ENCODE results near the gene RGPD8. TPM values are rescaled to one million over a fixed set of nuclear protein-coding genes. Genes with fewer than 3 reads are reported as not detected.

Gene RGPD8
- total and polyA plus RNA-seq, 2 of the 8 experiments (the other 6 are each of a cell fraction or from before 2014, with no cell fraction given): 0.51 to 8.2 TPM

DNA sequence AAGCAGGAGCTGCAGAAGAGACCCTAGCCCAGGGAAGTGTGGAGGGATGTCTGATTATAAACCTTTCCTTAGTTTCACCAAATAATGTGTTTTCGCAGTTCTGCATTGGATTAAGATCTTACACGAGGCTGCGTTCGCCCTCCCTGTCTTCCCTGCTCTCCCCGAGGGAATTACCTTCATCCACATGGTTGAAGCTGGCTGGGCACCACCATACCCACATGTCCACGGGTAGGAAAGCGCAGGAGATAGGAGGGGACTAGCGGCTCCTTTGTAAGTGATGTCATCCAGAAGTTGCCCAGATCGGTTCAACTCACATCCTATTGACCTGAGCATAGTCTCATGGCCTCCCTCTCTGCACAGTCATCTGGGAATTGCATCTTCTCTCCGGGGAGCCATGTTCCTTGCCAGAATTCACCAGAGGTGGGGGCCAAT, 49.6 kb upstream of the RGPD8 start:
- peaks cover 11% of the 10 kb centered on the region for H3K23me2 ChIP-seq (ENCODE audit: low read depth, low read length)
- no peak overlapping the region for H4K8ac ChIP-seq (ENCODE audit: extremely low read depth, insufficient read depth, low read length)
- H3K23ac ChIP-seq (ENCODE audit: insufficient read length): no peak overlapping the region
- peaks cover 0 to 3% (median 0%) of the 10 kb centered on the region in 4 experiments; a peak in 1 of 8 replicates for H3K36me3 ChIP-seq (ENCODE audit: control insufficient read depth in 2 of 4, insufficient read depth in 4 of 4, low read length in 3 of 4)
- TF ChIP-seq SIN3A (conservative IDR thresholded peaks at IDR 0.05 in 1 of 2, IDR thresholded peaks at IDR 0.05 in 1 of 2; ENCODE audit: low read depth in 1 of 2, low read length in 2 of 2) (peak in 1 of 2 experiments; percentile 39; a peak in 1 of 4 replicates), CTBP2 (IDR thresholded peaks at IDR 0.05; ENCODE audit: borderline replicate concordance, insufficient read depth, insufficient read length, low read length) (no peak), SIRT6 (IDR thresholded peaks at IDR 0.05; ENCODE audit: low read length) (no peak), PHF8 (conservative IDR thresholded peaks at IDR 0.05; ENCODE audit: low read depth, low read length) (no peak; the same call in 1 of the 2 replicates), JUND (IDR thresholded peaks at IDR 0.05; ENCODE audit: low read length) (peak; percentile 22; the same call in 1 of the 2 replicates), POLR2A (IDR thresholded peaks at IDR 0.05; ENCODE audit: control extremely low read depth in 1 of 2, low read depth in 2 of 2, low read length in 2 of 2) (0 out of 3 replicates have a peak, but pooled peaks of 1 of the 2 experiments have one; percentile 16), SP4 (IDR thresholded peaks at IDR 0.05; ENCODE audit: low read length) (no peak), SRF (IDR thresholded peaks at IDR 0.05; ENCODE audit: low read depth, low read length) (no peak)
- TF ChIP-seq, protein P1, sequence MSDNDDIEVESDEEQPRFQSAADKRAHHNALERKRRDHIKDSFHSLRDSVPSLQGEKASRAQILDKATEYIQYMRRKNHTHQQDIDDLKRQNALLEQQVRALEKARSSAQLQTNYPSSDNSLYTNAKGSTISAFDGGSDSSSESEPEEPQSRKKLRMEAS (IDR thresholded peaks at IDR 0.05): peak; percentile 71
- no peaks in the 10 kb centered on the region for H4K20me1 ChIP-seq (replicated peaks in 1 of 2; ENCODE audit: control insufficient read depth in 1 of 2, insufficient read depth in 2 of 2, low read length in 2 of 2)
- H2BK5ac ChIP-seq (ENCODE audit: low read depth, low read length): no peak overlapping the region
- CTCF ChIA-PET (ENCODE audit: partially characterized antibody): interaction anchor here (1.2 to 1.6 kb wide), 3 partner anchors 9 to 14 kb away, joined by 4 to 5 read pairs (median 4); no protein-coding TSS in a partner anchor
- H4K91ac ChIP-seq (replicated peaks; ENCODE audit: insufficient read length, low read length): no peak overlapping the region
- peak overlapping the region; percentile 50 to 89 for H3K4me2 ChIP-seq (ENCODE audit: insufficient read depth in 1 of 2, low read depth in 2 of 2, low read length in 2 of 2)
- no peak overlapping the region for H3K18ac ChIP-seq (ENCODE audit: extremely low read depth, low read length)
- peaks cover 0 to 42% of the 10 kb centered on the region in 2 experiments; a peak in 3 of 4 replicates for H3K79me2 ChIP-seq (ENCODE audit: control insufficient read depth in 1 of 2, insufficient read depth in 2 of 2, low read length in 2 of 2)
- no peak overlapping the region for H2BK12ac ChIP-seq (ENCODE audit: low read depth, low read length)
- DNase-seq (ENCODE audit: low read depth in 1 of 2, low spot score in 2 of 2) (no peak), FAIRE-seq (no peak)
- no peak overlapping the region for H3K14ac ChIP-seq (ENCODE audit: insufficient read length)
- H2AFZ ChIP-seq (ENCODE audit: low read length): peak overlapping the region; percentile 14
- H3K9me3 ChIP-seq (ENCODE audit: insufficient read depth in 2 of 2, low read depth in 1 of 2, low read length in 1 of 2): no peaks in the 10 kb centered on the region
- POLR2A ChIA-PET (ENCODE audit: partially characterized antibody): interaction anchor here (1.1 to 1.6 kb wide), 2 partner anchors 10 to 26 kb away, joined by 3 to 4 read pairs; no protein-coding TSS in a partner anchor
- H3K27ac ChIP-seq (ENCODE audit: low read depth, low read length): no peak overlapping the region
- H3K9ac ChIP-seq (replicated peaks in 1 of 4; ENCODE audit: extremely low read depth in 1 of 4, low read depth in 3 of 4, low read length in 3 of 4): peak overlapping the region in 3 of 4 experiments; percentile 33 to 53 (median 42); a peak in 6 of 7 replicates
- H3K4me1 ChIP-seq (replicated peaks in 1 of 4; ENCODE audit: control insufficient read depth in 3 of 4, insufficient read depth in 4 of 4, low read length in 3 of 4): peaks cover 0 to 7% (median 4%) of the 10 kb centered on the region in 4 experiments; a peak in 5 of 7 replicates
- H3K56ac ChIP-seq (replicated peaks; ENCODE audit: insufficient read length, low read depth, low read length): no peak overlapping the region
- no peak overlapping the region for H3K4ac ChIP-seq (replicated peaks; ENCODE audit: insufficient read length, low read depth, low read length)
- no peak overlapping the region for H2BK20ac ChIP-seq (ENCODE audit: low read length)
- 0 out of 2 replicates have a peak, but pooled peaks cover 6% of the 10 kb centered on the region for H3K79me1 ChIP-seq (ENCODE audit: low read depth, low read length)
- H2BK15ac ChIP-seq (ENCODE audit: low read length): no peak overlapping the region
- WGBS, 2 experiments (ENCODE audit: extremely low coverage in 1 of 2, insufficient coverage in 1 of 2, insufficient read length in 1 of 2, insufficient replicate concordance in 2 of 2, low coverage in 1 of 2, low lambda C conversion rate in 2 of 2, missing lambda C conversion rate in 1 of 2): 19% methylated on average over 10 of the region's 10 CpGs; no CpG with 5 or more reads in 1 of the 2 experiments
- no peak overlapping the region for H4K5ac ChIP-seq (ENCODE audit: insufficient read length, low read depth, low read length)
- H3K27me3 ChIP-seq (replicated peaks in 1 of 4; ENCODE audit: control insufficient read depth in 3 of 4, extremely low read depth in 1 of 4, insufficient read depth in 3 of 4, low read length in 3 of 4): no peaks in the 10 kb centered on the region; a peak in 1 of 7 replicates
- no peak overlapping the region for H2BK120ac ChIP-seq (replicated peaks; ENCODE audit: low read depth, low read length)
- peak overlapping the region; percentile 72 to 91 (median 89) for H3K4me3 ChIP-seq (ENCODE audit: extremely low read depth in 1 of 4, insufficient read depth in 2 of 4, low read depth in 3 of 4, low read length in 4 of 4)
- no peak overlapping the region for H2AK5ac ChIP-seq (ENCODE audit: low read depth, low read length)

Data from H1 (cell line).